ENCODE measurements around the gene GID8. TPM values are rescaled to one million over a fixed set of nuclear protein-coding genes. Genes with fewer than 3 reads are reported as not detected.

GID8 gene
- total and polyA plus RNA-seq, 7 experiments from 2014 or later = 19.6 to 48.0 (median 34.8) TPM

DNA sequence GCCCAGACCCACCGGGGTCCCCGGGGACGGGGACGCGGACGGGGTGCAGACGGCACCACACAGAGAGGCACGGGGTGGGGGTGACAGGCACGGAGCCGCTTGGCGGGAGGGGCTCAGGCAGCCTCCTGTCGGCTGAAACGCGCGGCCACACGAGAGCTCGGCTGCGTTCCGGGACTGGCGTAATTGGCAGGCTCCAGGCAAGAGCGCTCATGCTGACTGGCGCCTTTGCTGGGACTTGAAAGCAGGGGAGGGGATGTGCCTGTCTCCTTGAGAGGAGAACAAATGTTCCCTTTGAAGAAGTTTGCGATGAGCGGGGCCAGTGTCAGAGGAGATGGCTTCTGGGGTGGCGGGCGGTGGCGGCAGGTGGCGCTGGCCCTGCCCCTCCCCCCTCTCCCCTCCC, 43.0 kb downstream of the GID8 start:
- Mint-ChIP-seq H3K27me3 (peaks cover 5 to 62% (median 30%) of the 10 kb centered on the region in 5 donors), H3K4me1 (peaks cover 16 to 55% (median 33%) of the 10 kb centered on the region in 7 donors), H3K27ac (peak overlapping the region in 5 of 9 donors; percentile 12 to 76 (median 45)), H3K9me3 (no peaks in the 10 kb centered on the region), H3K4me3 (peak overlapping the region in 9 of 10 donors; percentile 25 to 75 (median 68)), H3K36me3 (no peaks in the 10 kb centered on the region)
- intact Hi-C loops (cut with micrococcal nuclease) = no loop called here
- no peaks in the 10 kb centered on the region for H3K9me3 ChIP-seq (ENCODE audit: control insufficient read depth in 2 of 3, low read length in 3 of 3)
- peaks cover 9 to 18% of the 10 kb centered on the region in 2 donors for H3K27me3 ChIP-seq (ENCODE audit: control insufficient read depth in 2 of 2, insufficient read depth in 2 of 2, low read length in 2 of 2)
- peak; percentile 41 for ATAC-seq
- H3K36me3 ChIP-seq (ENCODE audit: control insufficient read depth in 2 of 3, insufficient read depth in 3 of 3, low read length in 3 of 3) = no peaks in the 10 kb centered on the region
- peaks cover 31 to 46% of the 10 kb centered on the region in 2 donors for H3K4me1 ChIP-seq (ENCODE audit: control insufficient read depth in 2 of 2, insufficient read depth in 2 of 2, low read length in 2 of 2)
- H3K27ac ChIP-seq (ENCODE audit: low read depth, low read length) = no peak overlapping the region
- DNase-seq = peak in 7 of 9 donors; percentile 38 to 82 (median 63)
- no peak overlapping the region for H3K4me3 ChIP-seq (ENCODE audit: low read length)
- POLR2A ChIA-PET = interaction anchor here (0.9 to 1.0 kb wide), 2 partner anchors 16 to 28 kb away, joined by 3 read pairs; no protein-coding TSS in a partner anchor
- CTCF ChIA-PET = interaction anchor here (1.1 to 4.0 kb wide), 2 partner anchors 28 to 63 kb away, joined by 3 to 15 read pairs; no protein-coding TSS in a partner anchor

GRCh38 chr20:62982124-62983075, 44.5 kb downstream of the GID8 start:
- Histone ChIP-seq H3K9me3 (ENCODE audit: control insufficient read depth in 2 of 3, low read length in 3 of 3) (no peaks in the 10 kb centered on the region), H3K36me3 (ENCODE audit: control insufficient read depth in 2 of 3, insufficient read depth in 3 of 3, low read length in 3 of 3) (no peaks in the 10 kb centered on the region), H3K4me1 (ENCODE audit: control insufficient read depth in 2 of 2, insufficient read depth in 2 of 2, low read length in 2 of 2) (peaks cover 23 to 43% of the 10 kb centered on the region in 2 donors), H3K27ac (ENCODE audit: low read depth, low read length) (no peak overlapping the region), H3K27me3 (ENCODE audit: control insufficient read depth in 2 of 2, insufficient read depth in 2 of 2, low read length in 2 of 2) (peaks cover 3 to 18% of the 10 kb centered on the region in 2 donors), H3K4me3 (ENCODE audit: low read length) (no peak overlapping the region)
- ATAC-seq (no peak), DNase-seq (no peak)
- Mint-ChIP-seq H3K4me1 (peaks cover 16 to 48% (median 31%) of the 10 kb centered on the region in 7 donors), H3K27ac (peak overlapping the region in 2 of 9 donors; percentile 10 to 38), H3K27me3 (peaks cover 5 to 53% (median 26%) of the 10 kb centered on the region in 5 donors), H3K36me3 (no peaks in the 10 kb centered on the region), H3K4me3 (peak overlapping the region in 3 of 10 donors; percentile 9 to 26 (median 16)), H3K9me3 (no peaks in the 10 kb centered on the region)
- intact Hi-C loops (cut with micrococcal nuclease) = no loop called here
- ChIA-PET POLR2A (no interaction called here), CTCF (no interaction called here)

DNA sequence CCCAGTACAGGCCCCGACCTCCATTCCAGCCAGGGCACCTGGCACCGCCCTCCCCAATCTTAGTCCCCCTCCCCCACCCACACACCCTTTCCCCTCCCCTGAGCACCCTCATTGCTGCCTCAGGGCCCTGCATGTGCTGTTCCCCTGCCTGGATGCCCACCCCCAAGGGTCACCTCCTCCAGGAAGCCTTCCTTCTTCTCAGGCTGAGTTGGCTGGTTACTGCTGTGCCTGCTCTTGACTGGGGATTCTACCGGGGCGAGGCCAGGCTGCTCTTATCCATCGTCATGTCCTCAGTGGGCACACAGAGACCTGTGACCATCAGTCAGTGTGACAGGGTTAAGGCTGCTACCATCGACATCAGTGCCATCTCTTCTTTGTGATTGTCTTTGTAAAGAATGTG, 45.3 kb downstream of the GID8 start:
- POLR2A ChIA-PET = no interaction called here
- H3K27ac Mint-ChIP-seq = peak overlapping the region in 2 of 9 donors; percentile 58 to 60

GRCh38 chr20:62984666-62985443, 46.9 kb downstream of the GID8 start:
- Histone ChIP-seq H3K9me3 (ENCODE audit: control insufficient read depth in 2 of 3, low read length in 3 of 3) (no peaks in the 10 kb centered on the region), H3K27ac (ENCODE audit: low read depth, low read length) (no peak overlapping the region), H3K4me1 (ENCODE audit: control insufficient read depth in 2 of 2, insufficient read depth in 2 of 2, low read length in 2 of 2) (peaks cover 11 to 24% of the 10 kb centered on the region in 2 donors), H3K4me3 (ENCODE audit: low read length) (no peak overlapping the region), H3K36me3 (ENCODE audit: control insufficient read depth in 2 of 3, insufficient read depth in 3 of 3, low read length in 3 of 3) (no peaks in the 10 kb centered on the region), H3K27me3 (ENCODE audit: control insufficient read depth in 2 of 2, insufficient read depth in 2 of 2, low read length in 2 of 2) (peaks cover under 1 to 7% of the 10 kb centered on the region in 2 donors)
- no peaks in the 10 kb centered on the region for H3K9me3 Mint-ChIP-seq
- H3K4me3 Mint-ChIP-seq = no peak overlapping the region
- peaks cover 0 to 37% (median 16%) of the 10 kb centered on the region in 5 donors for H3K27me3 Mint-ChIP-seq
- ChIA-PET CTCF (no interaction called here), POLR2A (no interaction called here)
- H3K27ac Mint-ChIP-seq = peak overlapping the region in 2 of 9 donors; percentile 20 to 24
- no peaks in the 10 kb centered on the region for H3K36me3 Mint-ChIP-seq
- ATAC-seq = no peak
- DNase-seq = no peak
- intact Hi-C loops (cut with micrococcal nuclease) = no loop called here
- H3K4me1 Mint-ChIP-seq = peaks cover 11 to 33% (median 24%) of the 10 kb centered on the region in 7 donors

More for the DNA sequence above, 45.3 kb downstream of the GID8 start:
- H3K36me3 Mint-ChIP-seq = no peaks in the 10 kb centered on the region
- Histone ChIP-seq H3K4me1 (ENCODE audit: control insufficient read depth in 2 of 2, insufficient read depth in 2 of 2, low read length in 2 of 2) (peaks cover 15 to 35% of the 10 kb centered on the region in 2 donors), H3K27me3 (ENCODE audit: control insufficient read depth in 2 of 2, insufficient read depth in 2 of 2, low read length in 2 of 2) (peaks cover 3 to 18% of the 10 kb centered on the region in 2 donors), H3K9me3 (ENCODE audit: control insufficient read depth in 2 of 3, low read length in 3 of 3) (no peaks in the 10 kb centered on the region), H3K4me3 (ENCODE audit: low read length) (no peak overlapping the region), H3K27ac (ENCODE audit: low read depth, low read length) (no peak overlapping the region), H3K36me3 (ENCODE audit: control insufficient read depth in 2 of 3, insufficient read depth in 3 of 3, low read length in 3 of 3) (no peaks in the 10 kb centered on the region)
- no peaks in the 10 kb centered on the region for H3K9me3 Mint-ChIP-seq
- peaks cover 0 to 50% (median 26%) of the 10 kb centered on the region in 5 donors for H3K27me3 Mint-ChIP-seq
- CTCF ChIA-PET = no interaction called here
- intact Hi-C loops (cut with micrococcal nuclease) = no loop called here
- H3K4me3 Mint-ChIP-seq = peak overlapping the region in 2 of 10 donors; percentile 29 to 56
- H3K4me1 Mint-ChIP-seq = peaks cover 11 to 40% (median 25%) of the 10 kb centered on the region in 7 donors
- DNase-seq (no peak), ATAC-seq (no peak)

- peaks cover 0 to 31% (median 14%) of the 10 kb centered on the region in 5 donors for H3K27me3 Mint-ChIP-seq
- CTCF ChIA-PET = no interaction called here
- Histone ChIP-seq H3K27ac (ENCODE audit: low read depth, low read length) (no peak overlapping the region), H3K36me3 (ENCODE audit: control insufficient read depth in 2 of 3, insufficient read depth in 3 of 3, low read length in 3 of 3) (no peaks in the 10 kb centered on the region), H3K4me3 (ENCODE audit: low read length) (no peak overlapping the region), H3K4me1 (ENCODE audit: control insufficient read depth in 2 of 2, insufficient read depth in 2 of 2, low read length in 2 of 2) (peaks cover 11 to 18% of the 10 kb centered on the region in 2 donors), H3K9me3 (ENCODE audit: control insufficient read depth in 2 of 3, low read length in 3 of 3) (no peaks in the 10 kb centered on the region), H3K27me3 (ENCODE audit: control insufficient read depth in 2 of 2, insufficient read depth in 2 of 2, low read length in 2 of 2) (peaks cover 0 to 2% of the 10 kb centered on the region in 2 donors)
- no peak for DNase-seq
- intact Hi-C loops (cut with micrococcal nuclease) = no loop called here
- peaks cover 11 to 28% (median 21%) of the 10 kb centered on the region in 7 donors for H3K4me1 Mint-ChIP-seq
- no peak for ATAC-seq
- no peaks in the 10 kb centered on the region for H3K9me3 Mint-ChIP-seq
- no peaks in the 10 kb centered on the region for H3K36me3 Mint-ChIP-seq
- H3K27ac Mint-ChIP-seq = no peak overlapping the region
- POLR2A ChIA-PET = no interaction called here
- H3K4me3 Mint-ChIP-seq = no peak overlapping the region
These were observed 47.5 kb downstream of the GID8 start for GRCh38 chr20:62985444-62985778.

DNA sequence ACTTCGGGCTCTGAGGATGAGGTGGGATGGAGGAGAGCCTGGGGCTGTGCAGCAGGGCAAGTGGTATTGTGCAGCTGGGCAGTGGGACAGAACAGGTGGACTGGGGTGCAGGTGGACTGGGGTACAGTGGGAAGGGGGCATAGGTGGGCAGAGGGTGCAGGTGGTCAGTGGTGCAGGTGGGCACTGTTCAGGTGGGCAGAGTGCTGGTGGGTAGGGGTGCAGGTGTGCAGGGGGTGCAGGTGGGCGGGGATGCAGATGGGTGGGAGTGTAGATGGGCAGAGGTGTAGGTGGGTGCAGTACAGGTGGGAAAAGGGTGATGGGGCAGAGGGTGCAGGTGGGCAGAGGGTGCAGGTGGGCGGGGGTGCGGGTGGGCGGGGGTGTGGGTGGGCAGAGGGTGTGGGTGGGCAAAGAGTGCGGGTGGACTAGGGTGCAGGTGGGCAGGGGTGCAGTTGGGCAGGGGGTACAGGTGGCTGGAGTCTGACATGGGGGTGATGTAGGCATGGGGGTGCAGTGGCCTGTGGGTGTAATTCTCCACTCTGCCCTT, 48.4 kb downstream of the GID8 start:
- Histone ChIP-seq H3K9me3 (ENCODE audit: control insufficient read depth in 2 of 3, low read length in 3 of 3) (no peaks in the 10 kb centered on the region), H3K27ac (ENCODE audit: low read depth, low read length) (no peak overlapping the region), H3K36me3 (ENCODE audit: control insufficient read depth in 2 of 3, insufficient read depth in 3 of 3, low read length in 3 of 3) (no peaks in the 10 kb centered on the region), H3K4me1 (ENCODE audit: control insufficient read depth in 2 of 2, insufficient read depth in 2 of 2, low read length in 2 of 2) (peaks cover 11% of the 10 kb centered on the region in 2 donors), H3K27me3 (ENCODE audit: control insufficient read depth in 2 of 2, insufficient read depth in 2 of 2, low read length in 2 of 2) (peaks cover 0 to 2% of the 10 kb centered on the region in 2 donors), H3K4me3 (ENCODE audit: low read length) (no peak overlapping the region)
- Mint-ChIP-seq H3K4me3 (no peak overlapping the region), H3K4me1 (peaks cover 5 to 23% (median 14%) of the 10 kb centered on the region in 7 donors), H3K36me3 (no peaks in the 10 kb centered on the region), H3K27ac (no peak overlapping the region), H3K9me3 (no peaks in the 10 kb centered on the region), H3K27me3 (peaks cover 0 to 29% (median 9%) of the 10 kb centered on the region in 5 donors)
- ChIA-PET CTCF (no interaction called here), POLR2A (no interaction called here)
- DNase-seq (no peak), ATAC-seq (no peak)
- intact Hi-C loops (cut with micrococcal nuclease) = no loop called here
